ENCODE data around the gene UQCRC2. TPM values are rescaled to one million over a fixed set of nuclear protein-coding genes. Genes with fewer than 3 reads are reported as not detected.

UQCRC2 gene
- total and polyA plus RNA-seq, 11 donors: 153 to 1,082 (median 700) TPM

GRCh38 chr16:22004341-22004740, 51.2 kb downstream of the UQCRC2 start:
- DNase-seq (no peak), ATAC-seq (no peak)
- no peak for TF ChIP-seq CTCF (IDR thresholded peaks at IDR 0.05)
- no peak for TF ChIP-seq POLR2A (IDR thresholded peaks at IDR 0.05)
- no peaks in the 10 kb centered on the region for H3K27me3 ChIP-seq
- no peaks in the 10 kb centered on the region for H3K36me3 ChIP-seq
- H3K27ac ChIP-seq: no peak overlapping the region
- peaks cover 0 to 33% (median 20%) of the 10 kb centered on the region in 12 donors for H3K4me1 ChIP-seq
- no peak overlapping the region for H3K4me3 ChIP-seq
- 48 to 57% (median 54%) methylated on average over 3 of the region's 3 CpGs for WGBS, 4 donors
- no peaks in the 10 kb centered on the region for H3K9me3 ChIP-seq
- intact Hi-C loops (cut with DNase I): loop anchor here in 9 of 10 donors (5.0 to 10.0 kb wide), 6 partner anchors 73 to 300 kb away; partner anchors contain the start of gene POLR3E (in 6 of the 9)

- intact Hi-C loops (cut with DNase I): loop anchor here in 5 of 10 donors (10.0 kb wide), 2 partner anchors 289 to 299 kb away; partner anchors contain the start of gene POLR3E (in 4 of the 5)
- TF ChIP-seq POLR2A (IDR thresholded peaks at IDR 0.05) (no peak), CTCF (IDR thresholded peaks at IDR 0.05) (no peak)
- 88 to 96% (median 92%) methylated on average over 1 of the region's 1 CpG for WGBS, 4 donors
- H3K36me3 ChIP-seq: no peaks in the 10 kb centered on the region
- no peaks in the 10 kb centered on the region for H3K27me3 ChIP-seq
- DNase-seq (no peak), ATAC-seq (no peak)
- H3K9me3 ChIP-seq: no peaks in the 10 kb centered on the region
- no peak overlapping the region for H3K27ac ChIP-seq
- peaks cover 0 to 38% (median 25%) of the 10 kb centered on the region in 12 donors for H3K4me1 ChIP-seq
- H3K4me3 ChIP-seq: no peak overlapping the region
Observed at GRCh38 chr16:22005746-22006145, 52.6 kb downstream of the UQCRC2 start.

- 64 to 73% (median 71%) methylated on average over 6 of the region's 6 CpGs for WGBS, 4 donors
Observed at GRCh38 chr16:22006636-22007035, 53.5 kb downstream of the UQCRC2 start.

GRCh38 chr16:22007159-22007508, 54.0 kb downstream of the UQCRC2 start:
- ATAC-seq (no peak), DNase-seq (no peak)
- Histone ChIP-seq H3K27me3 (no peaks in the 10 kb centered on the region), H3K4me3 (peak overlapping the region; percentile 52 to 100 (median 92)), H3K9me3 (no peaks in the 10 kb centered on the region), H3K4me1 (peaks cover 0 to 40% (median 25%) of the 10 kb centered on the region in 12 donors), H3K27ac (peak overlapping the region in 11 of 12 donors; percentile 78 to 97 (median 93)), H3K36me3 (no peaks in the 10 kb centered on the region)
- 9 to 13% (median 12%) methylated on average over 8 of the region's 8 CpGs for WGBS, 4 donors
- TF ChIP-seq POLR2A (IDR thresholded peaks at IDR 0.05): no peak
- no peak for TF ChIP-seq CTCF (IDR thresholded peaks at IDR 0.05)
- intact Hi-C loops (cut with DNase I): loop anchor here in 5 of 10 donors (10.0 kb wide), 2 partner anchors 288 to 298 kb away; partner anchors contain the start of gene POLR3E (in 4 of the 5)

More at GRCh38 chr16:22006636-22007035, 53.5 kb downstream of the UQCRC2 start:
- no peak for DNase-seq
- Histone ChIP-seq H3K27ac (no peak overlapping the region), H3K27me3 (no peaks in the 10 kb centered on the region), H3K4me1 (peaks cover 0 to 40% (median 23%) of the 10 kb centered on the region in 12 donors), H3K4me3 (peak overlapping the region in 7 of 12 donors; percentile 75 to 100 (median 94)), H3K36me3 (no peaks in the 10 kb centered on the region), H3K9me3 (no peaks in the 10 kb centered on the region)
- ATAC-seq: no peak
- intact Hi-C loops (cut with DNase I): loop anchor here in 5 of 10 donors (10.0 kb wide), 2 partner anchors 288 to 298 kb away; partner anchors contain the start of gene POLR3E (in 4 of the 5)
- TF ChIP-seq CTCF (IDR thresholded peaks at IDR 0.05): no peak
- TF ChIP-seq POLR2A (IDR thresholded peaks at IDR 0.05): no peak
